GM23248 (cell line): Measurements from ENCODE around the gene GFM2. TPM values are rescaled to one million over a fixed set of nuclear protein-coding genes. Genes with fewer than 3 reads are reported as not detected.

Source experiments
- DNase-seq: peaks from one replicate; pipeline ENCODE4 v3.0.0-alpha.2; 2015
- H2AFZ ChIP-seq: fragments of 200-600 bp; sonication (generic); 2 replicates; pipeline ENCODE4 v1.6.1; 2016; ENCODE audit warnings: antibody characterized with exemption
- H3F3A ChIP-seq: fragments of 200-600 bp; sonication (generic); 2 replicates; pipeline ENCODE4 v1.6.1; 2016; ENCODE audit warnings: mild to moderate bottlenecking, antibody characterized with exemption, mixed run types; ENCODE audit not compliant: insufficient read depth
- H3K27ac ChIP-seq: fragments of 200-600 bp; sonication (generic); 2 replicates; pipeline ENCODE4 v1.5.1; 2016; ENCODE audit warnings: mild to moderate bottlenecking
- H3K27me3 ChIP-seq: fragments of 200-600 bp; sonication (generic); replicated peaks from 2 replicates; pipeline ENCODE4 v1.6.1; 2016; ENCODE audit warnings: mild to moderate bottlenecking; ENCODE audit not compliant: insufficient read depth
- H3K36me3 ChIP-seq: fragments of 200-600 bp; sonication (generic); 2 replicates; pipeline ENCODE4 v1.6.1; 2016; ENCODE audit warnings: low read depth, mild to moderate bottlenecking
- H3K4me1 ChIP-seq: fragments of 200-600 bp; sonication (generic); 2 replicates; pipeline ENCODE4 v1.6.1; 2016; ENCODE audit warnings: mild to moderate bottlenecking; ENCODE audit not compliant: insufficient read depth
- H3K4me2 ChIP-seq: fragments of 200-600 bp; sonication (generic); one replicate; pipeline ENCODE4 v1.6.1; 2016; ENCODE audit warnings: mild to moderate bottlenecking; ENCODE audit not compliant: unreplicated experiment
- H3K4me3 ChIP-seq: fragments of 200-600 bp; sonication (generic); 2 replicates; pipeline ENCODE4 v1.5.1; 2016; ENCODE audit warnings: mild to moderate bottlenecking
- H3K79me2 ChIP-seq: fragments of 200-600 bp; sonication (generic); 2 replicates; pipeline ENCODE4 v1.6.1; 2016; ENCODE audit warnings: mild to moderate bottlenecking; ENCODE audit not compliant: insufficient read depth
- H3K9ac ChIP-seq: fragments of 200-600 bp; sonication (generic); 2 replicates; pipeline ENCODE4 v1.6.1; 2016; ENCODE audit warnings: mild to moderate bottlenecking
- H3K9me2 ChIP-seq: fragments of 200-600 bp; sonication (generic); 2 replicates; pipeline ENCODE4 v1.6.1; 2016; ENCODE audit warnings: mixed run types, mild to moderate bottlenecking, moderate library complexity; ENCODE audit not compliant: insufficient read depth
- H3K9me3 ChIP-seq: fragments of 200-600 bp; sonication (generic); one replicate; pipeline ENCODE4 v1.6.1; 2017; ENCODE audit warnings: low read depth
- H4K20me1 ChIP-seq: fragments of 200-600 bp; sonication (generic); 2 replicates; pipeline ENCODE4 v1.6.0; 2016; ENCODE audit not compliant: insufficient read depth
- EZH2 ChIP-seq: fragments of 200-600 bp; sonication (generic); IDR thresholded peaks from 2 replicates; pipeline ENCODE4 v1.6.1; 2018; ENCODE audit warnings: antibody characterized with exemption, mild to moderate bottlenecking; ENCODE audit not compliant: insufficient read depth, poor library complexity, severe bottlenecking
- EZH2phosphoT487 ChIP-seq: fragments of 200-600 bp; sonication (generic); IDR thresholded peaks from 2 replicates; pipeline ENCODE4 v1.6.1; 2018; ENCODE audit warnings: antibody characterized with exemption, moderate library complexity, mild to moderate bottlenecking, low read depth; ENCODE audit not compliant: insufficient read depth
- WGBS, 2 experiments: methylation state at CpG; one replicate each; pipeline ENCODE4 v1.1.6; 2015 to 2017; ENCODE audit warnings: low lambda C conversion rate in 2 of 2, low coverage in 1 of 2; ENCODE audit errors: missing lambda C conversion rate in 2 of 2; 5-methylcytosine and 5-hydroxymethylcytosine counted together
- in situ Hi-C: fragments of 300-500 bp; cut with MboI; formaldehyde crosslinking; loops from 2 replicates; pipeline ENCODE4 v1.15.0; 2020
- polyA plus RNA-seq: library from polyadenylated mRNA; unstranded; fragments of >200 nt; fragmentation: Nextera tagmentation; extraction: Ambion mirVana; gene quantifications from 2 replicates; pipeline ENCODE4 v1.2.1, GENCODE V29; 2016
- total RNA-seq: library from RNA; depleted of rRNA; stranded (reverse); fragments of >200 nt; shearing (Covaris generic); gene quantifications from 2 replicates; pipeline ENCODE4 v1.2.3, GENCODE V29; 2014

The GFM2 gene
- total and polyA plus RNA-seq, 2 experiments from 2014 or later = 21.6 to 35.9 TPM

DNA sequence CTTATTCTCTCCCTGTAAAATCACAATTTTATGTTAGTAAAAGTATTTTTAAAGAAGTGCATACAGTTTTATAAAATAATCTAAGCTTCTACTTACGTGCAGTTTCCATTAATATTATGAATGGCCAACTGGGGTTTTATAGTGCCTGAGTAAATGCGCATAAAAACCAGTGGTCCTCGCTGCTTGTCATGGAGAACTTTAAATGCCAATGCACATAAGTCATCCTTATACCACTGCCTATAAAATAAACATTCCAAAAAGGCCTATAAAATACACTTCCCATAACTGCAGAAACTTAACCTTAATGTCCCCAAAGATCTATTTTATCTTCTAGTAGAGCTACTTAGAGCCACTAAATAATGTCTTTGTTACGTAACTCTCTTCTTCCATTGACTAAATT is 28.5 kb downstream of the GFM2 start:
- Histone ChIP-seq H3K4me3 (no peak overlapping the region), H3K9me3 (no peaks in the 10 kb centered on the region), H3K9ac (no peak overlapping the region), H3K79me2 (no peaks in the 10 kb centered on the region), H3K4me1 (no peaks in the 10 kb centered on the region), H4K20me1 (no peaks in the 10 kb centered on the region), H3F3A (no peaks in the 10 kb centered on the region), H3K36me3 (peaks cover 57% of the 10 kb centered on the region), H3K27me3 (no peaks in the 10 kb centered on the region), H3K27ac (no peak overlapping the region), H3K9me2 (no peaks in the 10 kb centered on the region), H2AFZ (no peak overlapping the region), H3K4me2 (no peak overlapping the region)
- in situ Hi-C loops = no loop called here
- 99 to 100% methylated on average over 4 of the region's 4 CpGs for WGBS, 2 experiments
- TF ChIP-seq EZH2phosphoT487 = no peak
- TF ChIP-seq EZH2 = no peak
- no peak for DNase-seq

DNA sequence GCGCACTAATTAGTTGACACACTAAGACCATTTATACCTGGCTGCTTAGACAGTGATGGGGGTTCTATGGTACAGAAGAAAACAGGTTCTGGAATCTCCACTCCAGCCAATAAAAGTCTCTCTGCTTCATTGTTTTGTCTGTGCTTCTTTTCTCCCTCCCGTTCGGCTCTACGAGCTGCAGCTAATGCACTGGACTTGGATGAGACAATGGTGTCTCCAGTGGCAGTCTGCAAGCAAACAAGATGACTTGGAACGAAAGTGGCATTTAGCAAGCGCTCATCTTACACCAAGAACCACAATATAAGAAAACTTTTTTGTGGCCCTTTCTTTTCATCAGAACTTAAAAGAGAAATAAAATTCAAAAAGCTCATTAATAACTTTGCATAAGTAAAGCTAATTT is 30.2 kb downstream of the GFM2 start:
- H3K36me3 ChIP-seq = peaks cover 53% of the 10 kb centered on the region
- H3K4me2 ChIP-seq = no peak overlapping the region
- no peak overlapping the region for H3K4me3 ChIP-seq
- H3K27me3 ChIP-seq = no peaks in the 10 kb centered on the region
- in situ Hi-C loops = no loop called here
- H3K9me3 ChIP-seq = no peaks in the 10 kb centered on the region
- H3K9me2 ChIP-seq = no peaks in the 10 kb centered on the region
- TF ChIP-seq EZH2 (no peak), EZH2phosphoT487 (no peak)
- H3K27ac ChIP-seq = no peak overlapping the region
- no peaks in the 10 kb centered on the region for H3K79me2 ChIP-seq
- no peaks in the 10 kb centered on the region for H3F3A ChIP-seq
- H3K9ac ChIP-seq = no peak overlapping the region
- DNase-seq = no peak
- H4K20me1 ChIP-seq = no peaks in the 10 kb centered on the region
- WGBS, 2 experiments = 97% methylated on average over 6 of the region's 6 CpGs
- no peaks in the 10 kb centered on the region for H3K4me1 ChIP-seq
- H2AFZ ChIP-seq = no peak overlapping the region

DNA sequence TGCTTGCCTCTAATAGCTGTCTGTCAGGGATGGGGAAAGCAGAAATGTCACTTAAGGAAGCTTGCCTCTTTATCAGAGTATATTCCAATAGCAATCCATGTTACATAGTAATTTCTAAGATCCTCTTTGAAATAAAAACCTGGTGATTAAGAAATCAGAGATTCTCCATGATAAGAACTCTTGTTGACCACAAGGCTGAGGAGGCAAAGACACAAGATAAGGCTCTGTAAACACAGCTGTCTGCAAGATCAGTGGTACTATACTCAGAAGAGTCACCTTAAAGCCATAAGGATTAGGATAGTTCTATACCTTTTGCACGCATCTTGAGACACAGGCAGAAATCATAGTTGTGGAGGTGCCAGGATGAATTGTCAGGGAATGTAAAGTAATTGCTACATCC is 41.6 kb downstream of the GFM2 start:
- Histone ChIP-seq H3K4me2 (no peak overlapping the region), H3K9me3 (no peaks in the 10 kb centered on the region), H3K36me3 (peaks cover 50% of the 10 kb centered on the region), H4K20me1 (no peaks in the 10 kb centered on the region), H3K27me3 (no peaks in the 10 kb centered on the region), H3K9ac (no peak overlapping the region), H3F3A (0 out of 2 replicates have a peak, but pooled peaks cover 6% of the 10 kb centered on the region), H3K27ac (no peak overlapping the region), H3K9me2 (no peaks in the 10 kb centered on the region), H3K4me3 (no peak overlapping the region), H3K4me1 (no peaks in the 10 kb centered on the region), H2AFZ (no peak overlapping the region), H3K79me2 (no peaks in the 10 kb centered on the region)
- 97 to 100% methylated on average over 1 of the region's 1 CpG for WGBS, 2 experiments
- TF ChIP-seq EZH2phosphoT487 = no peak
- no peak for TF ChIP-seq EZH2
- in situ Hi-C loops = no loop called here
- no peak for DNase-seq

DNA sequence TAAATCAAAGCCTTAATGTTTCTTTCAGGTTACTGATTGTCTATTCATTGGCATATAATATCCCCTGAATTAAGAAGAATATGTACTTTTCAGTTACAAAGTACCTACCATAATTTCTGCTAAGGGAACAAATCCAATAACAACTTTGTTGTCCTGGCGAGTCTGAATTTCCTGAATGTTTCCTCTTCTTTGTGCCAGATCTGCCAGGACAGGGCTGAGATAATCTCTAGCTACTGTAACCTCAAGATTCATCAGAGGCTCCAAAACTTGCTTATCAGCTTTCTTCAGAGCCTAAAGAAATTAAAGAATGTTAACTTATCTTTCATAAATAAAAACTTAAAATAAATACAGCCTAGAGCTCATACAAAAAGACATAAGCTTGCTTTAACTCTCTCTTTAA is 44.6 kb downstream of the GFM2 start:
- TF ChIP-seq EZH2 (no peak), EZH2phosphoT487 (no peak)
- Histone ChIP-seq H3K9me3 (no peaks in the 10 kb centered on the region), H3K4me1 (no peaks in the 10 kb centered on the region), H3K36me3 (peaks cover 53% of the 10 kb centered on the region), H2AFZ (no peak overlapping the region), H3K27ac (no peak overlapping the region), H3K9ac (no peak overlapping the region), H4K20me1 (no peaks in the 10 kb centered on the region), H3K79me2 (no peaks in the 10 kb centered on the region), H3F3A (0 out of 2 replicates have a peak, but pooled peaks cover 6% of the 10 kb centered on the region), H3K27me3 (no peaks in the 10 kb centered on the region), H3K9me2 (no peaks in the 10 kb centered on the region), H3K4me2 (no peak overlapping the region), H3K4me3 (no peak overlapping the region)
- 61 to 67% methylated on average over 1 of the region's 1 CpG for WGBS, 2 experiments
- no peak for DNase-seq
- in situ Hi-C loops = no loop called here

DNA sequence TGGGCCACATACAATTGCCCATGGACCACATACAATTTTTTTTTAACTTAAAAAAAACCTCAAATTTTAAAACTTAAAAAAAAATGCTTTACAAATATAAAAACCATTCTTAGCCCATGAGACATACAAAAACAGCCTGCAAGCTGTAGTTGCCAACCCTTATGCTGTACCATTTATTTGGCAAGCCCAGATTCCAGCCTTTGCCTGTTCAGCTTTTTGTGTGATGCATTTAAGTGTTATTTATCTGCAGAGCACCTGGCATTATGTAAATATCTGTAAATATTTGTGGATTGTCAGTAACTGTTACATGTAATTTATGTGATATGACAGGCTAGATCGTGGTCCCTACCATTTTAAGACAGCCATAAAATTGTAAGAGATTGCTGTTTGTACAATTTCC is 49.3 kb downstream of the GFM2 start:
- 90 to 98% methylated on average over 1 of the region's 1 CpG for WGBS, 2 experiments
- no peak overlapping the region for H3K4me3 ChIP-seq
- no peaks in the 10 kb centered on the region for H3K9me3 ChIP-seq
- in situ Hi-C loops = no loop called here
- no peaks in the 10 kb centered on the region for H3K4me1 ChIP-seq
- no peak for DNase-seq
- no peak overlapping the region for H3K27ac ChIP-seq
- H3K27me3 ChIP-seq = no peaks in the 10 kb centered on the region
- no peaks in the 10 kb centered on the region for H3K9me2 ChIP-seq
- H3F3A ChIP-seq = no peaks in the 10 kb centered on the region
- H3K79me2 ChIP-seq = no peaks in the 10 kb centered on the region
- no peak overlapping the region for H3K4me2 ChIP-seq
- peaks cover 32% of the 10 kb centered on the region for H3K36me3 ChIP-seq
- TF ChIP-seq EZH2phosphoT487 = no peak
- no peak for TF ChIP-seq EZH2
- H2AFZ ChIP-seq = no peak overlapping the region
- H4K20me1 ChIP-seq = no peaks in the 10 kb centered on the region
- no peak overlapping the region for H3K9ac ChIP-seq
